Lung microvascular endothelial cell (primary cell): ENCODE measurements around the gene SPRN. TPM values are rescaled to one million over a fixed set of nuclear protein-coding genes. Genes with fewer than 3 reads are reported as not detected.

Experiments
- DNase-seq, 2 donors: peaks; one replicate each; pipeline versions ENCODE4 v3.0.0 to v3.0.0-alpha.2; 2010; ENCODE audit warnings: low read depth in 2 of 2
- total RNA-seq: library from RNA; depleted of rRNA; stranded (reverse); fragments of >200 nt; gene quantifications from 2 replicates; pipeline ENCODE4 v1.2.1, GENCODE V29; 2014

The SPRN gene
- total RNA-seq, 1 donor from 2014 or later, result under 0.01 TPM

DNA sequence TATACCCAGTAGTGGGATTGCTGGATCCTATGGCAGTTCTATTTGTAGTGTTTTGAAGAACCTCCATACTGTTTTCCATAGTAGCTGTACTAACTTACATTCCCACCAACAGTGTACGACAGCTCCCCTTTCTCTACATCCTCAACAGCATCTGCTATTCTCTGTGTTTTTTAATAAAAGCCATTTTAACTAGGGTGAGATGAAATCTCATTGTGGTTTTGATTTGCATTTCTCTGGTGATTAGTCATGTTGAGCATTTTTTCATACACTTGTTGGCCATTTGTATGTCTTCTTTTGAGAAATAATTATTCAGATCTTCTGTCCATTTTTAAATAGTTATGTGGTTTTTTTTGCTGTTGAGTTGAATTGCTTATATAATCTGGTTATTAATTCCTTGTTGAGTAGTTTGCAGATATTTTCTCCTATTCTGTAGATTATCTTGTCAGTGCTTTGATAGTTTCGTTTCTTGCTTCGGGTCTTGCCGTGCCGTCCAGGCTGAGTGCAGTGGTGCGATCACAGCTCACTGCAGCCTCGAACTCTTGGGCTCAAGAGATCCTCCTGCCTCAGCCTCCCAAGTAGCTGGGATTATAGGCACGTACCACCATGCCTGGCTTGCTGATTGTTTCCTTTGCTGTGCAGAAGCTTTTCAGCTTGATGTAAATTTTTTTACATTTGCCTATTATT is 18.4 kb downstream of the SPRN start:
- no peak for DNase-seq

DNA sequence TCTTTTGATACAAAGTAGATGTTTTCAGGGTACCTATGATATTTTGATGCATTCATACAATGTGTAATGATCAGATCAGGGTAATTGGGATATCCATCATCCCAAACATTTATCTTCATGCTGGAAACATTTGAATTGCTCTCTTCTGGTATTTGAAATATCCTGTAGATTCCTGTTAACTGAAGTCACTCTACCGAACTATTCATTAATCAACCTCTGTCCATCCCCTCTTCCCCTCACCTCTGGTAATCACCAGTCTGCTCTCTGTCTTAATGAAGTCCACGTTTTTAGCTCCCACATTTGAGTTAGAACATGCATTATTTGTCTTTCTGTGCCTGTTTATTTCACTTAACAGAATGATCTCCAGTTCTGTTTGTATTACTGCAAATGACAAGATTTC is 19.2 kb downstream of the SPRN start:
- no peak for DNase-seq

DNA sequence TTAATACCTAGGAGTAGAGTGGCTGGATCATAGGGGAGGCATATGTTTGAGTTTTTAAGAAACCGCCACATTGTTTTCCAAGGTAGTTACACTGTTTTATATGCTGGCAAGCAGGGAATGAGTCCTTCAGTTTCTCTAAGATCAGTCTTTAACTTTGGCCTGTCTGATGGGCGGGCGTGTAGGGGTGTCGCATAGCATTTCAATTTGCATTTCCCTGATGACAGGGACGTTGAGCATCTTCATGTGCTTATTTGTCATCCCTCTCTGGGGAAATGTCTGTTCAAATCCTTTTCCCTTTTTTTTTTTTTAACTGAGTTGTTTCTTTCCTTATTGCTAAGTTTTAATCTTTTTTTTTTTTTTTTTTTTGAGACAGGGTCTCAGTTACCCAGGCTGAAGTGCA is 20.6 kb downstream of the SPRN start:
- DNase-seq, result no peak

GRCh38 chr10:133403359-133403758 is 21.1 kb downstream of the SPRN start:
- no peak for DNase-seq

GRCh38 chr10:133401981-133402725 is 22.3 kb downstream of the SPRN start:
- no peak for DNase-seq

GRCh38 chr10:133401500-133401899 is 22.9 kb downstream of the SPRN start:
- no peak for DNase-seq

DNA sequence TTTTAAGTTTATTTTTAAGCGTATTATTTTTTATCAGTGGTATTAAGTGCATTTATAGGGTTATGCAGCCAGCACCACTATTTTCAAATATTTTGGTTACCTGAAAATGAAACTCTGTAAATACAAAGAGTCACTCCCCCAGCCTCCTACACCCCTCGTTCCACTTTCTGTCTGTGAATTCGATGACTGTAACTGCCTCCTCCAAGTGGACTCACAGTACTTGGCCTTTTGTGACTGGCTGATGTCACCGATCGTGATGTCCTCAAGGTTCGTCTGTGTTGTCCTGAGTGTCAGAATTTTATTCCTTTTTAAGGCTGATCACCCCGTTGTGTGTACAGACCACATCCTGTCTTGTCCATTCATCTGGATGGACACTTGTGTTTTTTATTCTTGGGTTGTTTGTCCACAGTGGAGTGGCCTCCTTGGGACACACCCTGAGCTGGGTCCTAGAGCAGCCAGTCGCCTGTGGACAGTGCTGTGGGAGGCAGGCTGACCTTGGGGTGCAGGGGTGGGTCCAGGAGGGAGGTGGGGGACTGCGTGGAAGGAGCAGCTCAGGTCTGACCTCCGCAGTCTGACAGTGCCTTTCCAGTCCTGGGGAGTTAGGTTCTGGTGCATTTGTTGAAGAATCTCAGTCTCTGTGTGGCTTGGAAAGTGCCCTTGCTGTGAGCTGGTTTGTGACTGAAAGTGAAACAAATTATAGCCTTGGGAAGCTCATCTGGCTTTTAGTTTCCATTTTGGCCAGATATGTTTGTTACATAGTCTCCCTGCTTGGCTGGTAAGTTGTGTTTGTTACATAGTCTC is 23.6 kb downstream of the SPRN start:
- DNase-seq, result no peak

GRCh38 chr10:133399123-133399601 is 25.3 kb downstream of the SPRN start:
- DNase-seq, result no peak

- DNase-seq, result no peak
Observed at GRCh38 chr10:133397938-133398337, 26.5 kb downstream of the SPRN start.

DNA sequence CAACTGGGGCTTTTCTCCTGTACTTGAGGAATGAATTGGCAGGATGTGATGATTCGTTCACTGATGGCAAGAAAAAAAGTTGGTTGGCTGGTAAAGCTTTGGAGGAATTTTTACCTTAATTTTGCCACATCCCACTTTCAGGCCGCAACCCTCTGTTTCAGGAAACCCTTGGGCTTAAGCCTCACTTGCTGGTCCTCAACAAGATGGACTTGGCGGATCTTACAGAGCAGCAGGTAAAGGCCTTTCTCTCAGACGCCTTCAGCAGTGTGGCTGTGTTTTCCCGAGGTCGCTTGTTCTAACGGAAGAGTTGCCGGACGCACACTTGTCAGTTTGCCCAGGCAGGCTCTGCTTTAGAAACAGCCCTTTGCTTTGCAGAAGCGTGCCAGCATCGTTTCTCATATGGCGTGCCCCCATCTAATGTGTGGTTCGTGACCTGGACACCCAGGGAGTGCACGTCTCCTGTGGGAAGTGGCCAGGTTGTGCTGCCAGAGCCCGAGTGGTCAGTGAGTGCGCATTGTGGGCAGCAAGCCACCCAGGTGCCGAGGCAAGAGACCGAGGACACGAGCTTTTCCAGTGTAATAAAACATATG is 28.3 kb downstream of the SPRN start:
- no peak for DNase-seq

GRCh38 chr10:133394801-133395221 is 29.6 kb downstream of the SPRN start:
- DNase-seq, result no peak

- DNase-seq, result peak; percentile 90 to 92
Observed at GRCh38 chr10:133394064-133394663, 30.3 kb downstream of the SPRN start, which contains the start of gene MTG1. TSS of gene MTG1 (plus strand) at chr10:133394157. CDS start at chr10:133394221, 64 bp downstream.

- no peak for DNase-seq
Observed at GRCh38 chr10:133393401-133394063, 30.9 kb downstream of the SPRN start.

DNA sequence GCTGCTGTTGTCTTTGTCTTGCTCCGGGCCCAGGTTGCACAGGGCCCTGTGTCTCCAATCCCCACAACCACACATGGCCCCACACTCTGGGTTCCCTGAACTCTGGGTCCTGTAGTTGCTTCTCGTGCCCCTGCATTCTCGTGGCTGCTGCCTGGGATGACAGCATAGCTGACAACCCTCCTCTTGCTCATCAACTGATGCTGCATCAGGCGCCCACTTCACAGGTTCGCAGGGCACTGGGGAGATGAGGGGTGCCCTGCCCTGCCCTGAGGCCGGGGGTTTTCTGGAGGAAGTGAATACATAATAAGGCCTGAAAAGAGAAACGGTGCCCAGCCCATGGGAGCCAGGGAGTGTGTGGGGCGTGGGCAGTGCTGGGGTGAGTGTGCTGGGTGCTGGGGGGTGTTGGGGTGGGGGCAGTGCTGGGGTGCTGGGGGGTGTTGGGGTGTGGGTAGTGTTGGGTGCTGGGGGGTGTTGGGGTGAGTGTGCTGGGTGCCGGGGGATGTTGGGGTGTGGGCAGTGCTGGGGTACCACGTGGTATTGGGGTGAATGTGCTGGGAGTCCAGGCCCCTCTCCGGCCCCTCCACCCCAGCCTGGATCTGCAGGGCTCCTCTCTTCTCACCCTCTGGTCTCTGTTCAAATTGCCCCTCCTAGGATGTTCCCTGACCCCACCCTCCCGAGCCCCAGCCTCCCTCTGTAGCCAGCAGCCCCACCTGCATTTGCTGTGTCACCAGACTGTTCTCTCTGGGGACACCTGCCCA is 32.5 kb downstream of the SPRN start:
- DNase-seq, result no peak

- no peak for DNase-seq
Observed at GRCh38 chr10:133391249-133391635, 33.2 kb downstream of the SPRN start.

DNA sequence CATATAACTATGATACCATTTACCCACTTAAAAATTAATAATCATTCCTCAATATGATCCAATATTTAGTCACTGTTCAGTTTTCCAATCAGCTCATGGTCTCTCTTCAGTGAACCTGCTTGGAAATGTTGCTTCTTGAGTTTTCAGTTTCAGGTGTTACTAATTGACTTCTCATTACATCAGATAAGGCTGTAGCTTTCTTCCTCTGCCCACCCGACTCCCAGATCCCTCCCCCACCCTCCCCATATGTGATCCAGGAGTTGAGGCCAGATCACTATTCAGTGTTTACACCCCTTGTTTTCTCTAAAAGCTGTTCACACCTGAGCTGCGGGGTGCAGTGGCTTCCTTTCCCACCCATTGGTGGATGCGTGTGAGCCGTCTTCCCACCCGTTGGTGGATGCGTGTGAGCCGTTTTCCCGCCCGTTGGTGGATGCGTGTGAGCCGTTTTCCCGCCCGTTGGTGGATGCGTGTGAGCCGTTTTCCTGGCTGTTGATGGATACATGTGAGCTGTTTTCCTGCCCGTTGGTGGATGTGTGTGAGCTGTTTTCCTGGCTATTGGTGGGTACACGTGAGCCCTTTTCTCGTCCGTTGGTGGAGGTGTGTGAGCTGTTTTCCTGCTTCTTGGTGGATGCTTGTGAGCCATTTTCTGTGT is 33.7 kb downstream of the SPRN start:
- DNase-seq, result peak; percentile 25 to 42

DNA sequence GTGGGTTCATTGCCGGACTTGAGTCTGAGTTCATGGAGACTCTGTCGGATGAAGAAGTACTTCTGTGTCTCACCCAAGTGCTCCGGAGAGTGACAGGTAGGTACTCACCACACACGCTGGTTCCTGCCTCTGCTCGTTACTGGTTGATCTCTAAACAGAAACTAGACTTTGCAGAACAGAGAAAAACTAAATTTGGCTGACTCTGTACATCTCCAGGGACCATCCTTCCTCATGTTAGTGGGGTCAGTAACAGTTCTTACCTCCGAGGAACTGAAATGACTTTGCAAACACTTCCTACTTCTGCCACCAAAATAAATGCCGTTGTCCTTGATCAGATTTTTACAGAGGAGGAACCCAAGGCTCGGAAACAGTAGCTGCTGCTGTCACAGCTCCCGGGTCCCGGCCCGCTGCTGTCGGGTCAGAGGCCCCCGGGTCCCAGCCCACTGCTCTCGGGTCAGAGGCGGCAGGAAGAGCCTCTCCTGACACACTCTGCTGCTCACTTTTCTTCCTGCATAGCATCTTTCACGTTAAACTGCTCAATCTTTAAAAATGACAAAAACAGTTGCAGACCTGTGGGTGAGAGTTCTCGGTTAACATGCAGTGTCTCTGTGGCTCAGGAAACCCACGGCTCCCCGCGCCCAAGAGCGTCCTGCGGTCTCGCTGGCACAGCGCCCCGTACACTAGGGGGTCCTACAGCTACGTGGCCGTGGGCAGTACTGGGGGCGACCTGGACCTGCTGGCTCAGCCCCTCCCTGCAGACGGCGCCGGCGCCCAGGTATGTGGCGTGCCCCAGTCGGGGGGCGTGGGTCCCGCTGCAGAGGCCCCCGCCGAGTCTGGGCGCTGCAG is 35.2 kb downstream of the SPRN start:
- no peak for DNase-seq

GRCh38 chr10:133388236-133388972 is 36.0 kb downstream of the SPRN start:
- DNase-seq, result no peak
